HCEC 1CT (cell line): ENCODE measurements around the gene PPP4R4.
"Not testable (repeated sequence)": the region's sequence is repeated elsewhere in the genome, so short reads cannot be mapped to it uniquely, and the experiment has no call there.

ENCODE experiments used
- DNase-seq: peaks from one replicate; pipeline ENCODE4 v3.0.0-alpha.2; 2017

PPP4R4 gene

DNA sequence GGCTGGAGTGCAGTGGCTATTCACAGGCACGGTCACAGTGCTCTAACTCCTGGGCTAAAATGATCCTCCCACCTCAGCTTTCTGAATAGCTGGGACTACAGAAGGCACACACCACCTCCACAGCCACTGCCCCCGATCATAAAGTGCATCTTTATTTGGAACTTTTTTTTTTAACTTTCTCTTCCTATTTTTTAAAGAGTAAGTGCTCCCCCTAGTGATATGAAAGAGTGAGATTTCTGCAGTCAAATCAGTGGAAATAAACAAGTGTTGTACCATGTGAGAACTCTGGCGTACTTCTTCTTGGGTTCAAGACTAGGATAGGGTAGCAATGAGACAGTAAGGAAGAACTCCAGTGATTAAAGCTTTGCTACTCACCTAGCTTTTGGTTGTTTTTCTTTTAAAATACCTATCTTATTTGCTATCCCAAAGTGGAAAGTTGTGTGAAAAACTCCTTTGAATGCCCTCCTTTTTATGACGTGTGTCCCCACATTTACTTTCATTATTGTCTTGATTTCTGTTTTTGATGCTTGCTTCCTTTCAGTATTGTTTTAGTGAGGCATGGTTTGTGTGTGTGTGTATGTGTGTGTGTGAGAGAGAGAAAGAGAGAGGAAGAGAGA is 6.6 kb downstream of the PPP4R4 start:
- peak; percentile 52 for DNase-seq

DNA sequence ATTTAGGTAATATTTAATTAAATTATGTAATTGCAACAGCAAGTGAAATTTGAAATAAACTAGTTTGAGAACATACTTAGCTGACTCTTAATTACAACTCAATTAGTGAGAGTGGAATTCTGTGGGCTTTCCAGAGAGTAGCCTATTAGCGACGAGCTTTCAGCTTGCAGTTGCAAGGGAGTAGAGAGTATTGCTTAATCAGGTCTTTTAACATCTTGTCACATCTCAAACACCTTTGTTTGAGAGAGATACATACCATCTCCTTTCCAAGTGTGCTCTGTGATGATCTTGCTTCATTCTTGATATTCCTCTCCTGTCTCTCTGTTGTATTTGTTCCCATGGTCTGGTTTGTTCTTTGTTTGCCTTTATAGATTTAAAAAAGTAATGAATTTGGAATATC is 7.7 kb downstream of the PPP4R4 start:
- DNase-seq: no peak

GRCh38 chr14:94192536-94192935 is 18.4 kb downstream of the PPP4R4 start:
- DNase-seq: no peak

DNA sequence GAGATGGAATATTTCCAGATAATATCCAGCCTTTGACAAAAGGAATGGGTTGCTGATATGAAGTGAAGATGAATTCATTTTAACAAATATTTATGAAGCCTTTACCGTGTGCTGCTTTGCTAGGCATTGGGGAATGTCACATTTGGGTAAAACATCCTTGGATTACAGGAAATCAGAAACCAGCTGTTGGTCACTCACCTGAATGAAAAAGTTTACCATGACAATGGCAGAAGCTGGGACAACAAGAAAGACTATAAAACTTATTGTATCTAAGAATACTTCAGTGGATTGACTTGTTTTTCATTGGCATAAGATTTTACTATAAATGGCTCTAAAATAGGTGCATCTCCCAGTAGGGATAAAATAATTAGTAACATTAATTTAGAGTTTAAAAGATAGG is 19.7 kb downstream of the PPP4R4 start:
- no peak for DNase-seq

- no peak for DNase-seq
These were observed 21.9 kb downstream of the PPP4R4 start for GRCh38 chr14:94196057-94196456.

DNA sequence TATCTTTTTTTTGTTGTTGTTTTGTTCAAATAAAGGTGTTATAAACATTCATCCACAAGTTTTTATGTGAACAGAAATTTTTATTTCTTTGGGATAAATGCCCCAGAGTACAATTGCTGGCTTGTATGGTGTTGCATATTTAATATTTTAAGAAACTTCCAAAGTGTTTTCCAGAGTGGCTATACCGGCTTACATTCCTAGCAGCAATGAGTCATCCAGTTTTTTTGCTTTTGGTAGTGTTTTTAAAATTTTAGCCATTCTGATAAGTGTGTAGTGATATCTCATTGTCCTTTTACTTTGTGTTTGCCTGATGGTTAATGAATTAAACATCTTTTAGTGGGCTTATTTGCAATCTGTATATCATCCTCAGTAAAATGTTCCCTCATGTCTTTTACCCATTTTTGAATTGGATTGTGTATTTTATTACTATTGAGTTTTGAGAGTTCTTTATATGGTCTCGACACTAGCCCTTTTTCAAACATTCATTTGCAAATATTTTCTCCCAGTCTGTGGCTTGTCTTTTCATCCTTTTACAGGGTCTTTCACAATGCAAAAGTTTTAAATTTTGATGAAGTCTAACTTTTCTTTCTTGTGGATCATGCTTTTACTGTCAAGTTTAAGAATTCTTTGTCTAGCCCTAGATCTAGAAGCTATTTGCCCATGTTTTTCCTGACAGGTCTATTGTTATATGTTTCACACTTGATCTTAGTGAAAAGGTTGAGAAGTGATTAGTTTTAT is 29.5 kb downstream of the PPP4R4 start:
- no peak for DNase-seq

GRCh38 chr14:94213021-94213420 is 38.9 kb downstream of the PPP4R4 start:
- DNase-seq: peak; percentile 91

- no peak for DNase-seq
These were observed 39.6 kb downstream of the PPP4R4 start for GRCh38 chr14:94213741-94214140.

DNA sequence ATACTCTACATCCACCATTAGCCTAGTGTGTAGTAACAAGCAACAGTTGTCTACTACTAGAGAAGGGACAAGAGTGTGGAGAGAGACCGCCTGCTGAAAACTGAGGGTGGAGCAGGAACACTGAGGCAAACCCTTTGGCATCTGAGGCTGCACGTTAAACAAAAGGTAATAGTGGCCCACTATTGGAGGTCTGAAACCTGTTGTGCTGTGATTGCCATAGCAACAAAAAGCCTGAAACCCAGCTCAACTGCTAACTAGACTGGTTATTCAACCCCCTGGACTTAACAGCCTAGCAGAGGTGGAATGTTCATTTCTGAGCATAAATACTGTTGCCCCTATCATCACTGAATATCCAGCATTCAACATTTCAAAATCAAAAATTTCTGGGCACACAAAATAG is 43.0 kb downstream of the PPP4R4 start:
- DNase-seq: no peak

DNA sequence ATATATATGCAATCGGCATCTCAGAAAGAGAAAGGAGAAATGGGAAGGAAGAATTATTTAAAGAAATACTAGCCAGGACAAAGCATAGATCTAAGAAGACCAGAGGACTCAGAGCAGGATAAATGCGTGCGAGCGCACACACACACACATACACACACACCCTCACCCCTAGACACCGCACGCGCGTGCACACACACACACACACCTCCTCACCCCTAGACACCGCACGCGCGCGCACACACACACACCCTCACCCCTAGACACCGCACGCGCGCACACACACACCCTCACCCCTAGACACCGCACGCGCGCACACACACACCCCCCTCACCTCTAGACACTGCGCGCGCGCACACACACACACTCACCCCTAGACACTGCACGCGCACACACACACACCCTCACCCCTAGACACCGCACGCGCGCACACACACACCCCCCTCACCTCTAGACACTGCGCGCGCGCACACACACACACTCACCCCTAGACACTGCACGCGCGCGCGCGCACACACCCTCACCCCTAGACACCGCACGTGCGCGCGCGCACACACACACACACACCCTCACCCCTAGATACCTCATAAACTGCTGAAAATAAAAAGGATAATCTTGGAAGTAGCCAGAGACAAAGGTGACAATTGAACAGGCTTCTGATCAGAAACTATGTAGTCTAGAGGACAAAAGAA is 44.2 kb downstream of the PPP4R4 start:
- not testable (repeated sequence) for DNase-seq

GRCh38 chr14:94224040-94224439 is 49.9 kb downstream of the PPP4R4 start:
- no peak for DNase-seq

GRCh38 chr14:94225460-94226378 is 51.6 kb downstream of the PPP4R4 start:
- peak; percentile 8 for DNase-seq

- DNase-seq: peak; percentile 71
These were observed 52.9 kb downstream of the PPP4R4 start for GRCh38 chr14:94227029-94227428.

GRCh38 chr14:94237046-94237445 is 62.9 kb downstream of the PPP4R4 start:
- DNase-seq: no peak

DNA sequence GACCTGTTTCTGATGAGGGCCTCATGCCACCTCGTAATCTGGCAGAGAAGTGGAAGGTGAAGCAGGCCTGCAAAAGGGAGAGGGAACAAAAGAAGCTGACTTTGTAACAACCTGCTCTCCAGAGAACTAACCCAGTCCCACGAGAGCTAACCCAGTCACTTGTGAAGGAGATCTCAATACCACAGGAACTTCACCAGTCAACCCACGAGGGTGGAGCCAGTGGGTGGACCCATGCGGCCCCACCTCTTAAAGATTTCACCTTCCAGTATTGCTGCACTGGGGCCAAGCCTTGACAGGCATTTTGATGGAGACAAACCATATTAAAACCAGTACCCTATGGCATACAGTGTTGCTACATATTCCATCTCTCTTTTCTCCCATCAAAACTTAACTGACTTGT is 63.9 kb downstream of the PPP4R4 start:
- DNase-seq: no peak

GRCh38 chr14:94239406-94239805 is 65.3 kb downstream of the PPP4R4 start:
- DNase-seq: no peak

- no peak for DNase-seq
These were observed 70.1 kb downstream of the PPP4R4 start for GRCh38 chr14:94244182-94244581.

GRCh38 chr14:94264195-94264594 is 90.1 kb downstream of the PPP4R4 start:
- peak; percentile 22 for DNase-seq

DNA sequence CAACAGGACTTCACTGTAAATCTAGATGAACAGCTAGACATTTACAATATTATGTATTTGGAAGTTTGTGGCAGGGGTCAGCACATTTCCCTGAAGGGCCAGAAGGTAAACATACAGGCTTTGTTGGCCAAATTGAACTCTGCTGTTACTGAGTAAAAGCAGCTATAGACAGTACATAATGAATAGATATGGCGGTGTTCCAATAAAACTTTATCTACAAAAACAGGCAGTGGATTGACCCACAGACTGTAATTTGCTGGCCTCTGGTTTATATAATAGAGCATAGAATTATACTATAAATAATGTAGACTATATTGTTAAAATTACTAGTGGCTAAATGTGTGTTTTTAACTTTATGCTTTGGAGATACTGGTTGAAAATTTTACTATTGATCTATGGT is 93.2 kb downstream of the PPP4R4 start:
- no peak for DNase-seq

GRCh38 chr14:94268582-94268981 is 94.5 kb downstream of the PPP4R4 start:
- not testable (repeated sequence) for DNase-seq

DNA sequence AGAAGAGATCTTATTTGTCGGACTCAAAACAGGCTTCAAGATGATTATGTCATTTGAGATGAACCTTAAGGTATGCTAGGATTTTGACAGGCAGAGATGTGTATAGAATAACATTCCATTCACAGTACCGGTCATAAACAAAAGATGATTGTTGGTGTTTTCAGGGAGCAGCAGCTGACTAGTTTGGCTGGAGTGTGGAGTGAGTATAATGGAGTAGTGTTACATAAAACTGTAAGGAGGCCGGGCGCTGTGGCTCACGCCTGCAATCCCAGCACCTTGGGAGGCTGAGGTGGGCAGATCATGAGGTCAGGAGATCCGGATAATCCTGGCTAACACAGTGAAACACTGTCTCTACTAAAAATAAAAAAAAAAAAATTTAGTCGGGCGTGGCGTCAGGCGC is 95.0 kb downstream of the PPP4R4 start:
- DNase-seq: no peak

GRCh38 chr14:94276898-94277561 is 102.9 kb downstream of the PPP4R4 start:
- DNase-seq: not testable (repeated sequence)
